T1000 (cell line): ENCODE measurements around the gene PACS1.

Experiments
- DNase-seq: peaks from one replicate; lab custom pipeline; 2025; ENCODE audit warnings: mixed read lengths; lab: John Stamatoyannopoulos, UW

PACS1 gene

GRCh38 chr11:66224226-66224855, 154.3 kb downstream of the PACS1 start:
- DNase-seq = no peak

- no peak for DNase-seq
Measured at GRCh38 chr11:66225066-66225465, 155.0 kb downstream of the PACS1 start.

- DNase-seq = no peak
Measured at GRCh38 chr11:66226101-66226500, 156.0 kb downstream of the PACS1 start.

- no peak for DNase-seq
Measured at GRCh38 chr11:66227700-66228099, 157.6 kb downstream of the PACS1 start.

GRCh38 chr11:66228521-66228920, 158.4 kb downstream of the PACS1 start:
- DNase-seq = no peak

- DNase-seq = no peak
Measured at GRCh38 chr11:66230156-66230555, 160.1 kb downstream of the PACS1 start.

- DNase-seq = no peak
Measured at GRCh38 chr11:66230978-66231377, 160.9 kb downstream of the PACS1 start.

GRCh38 chr11:66231561-66231960, 161.5 kb downstream of the PACS1 start:
- DNase-seq = no peak

- DNase-seq = no peak
Measured at GRCh38 chr11:66232769-66233168, 162.7 kb downstream of the PACS1 start.

GRCh38 chr11:66233301-66233700, 163.2 kb downstream of the PACS1 start:
- DNase-seq = no peak

- DNase-seq = no peak
Measured at GRCh38 chr11:66235141-66235540, 165.1 kb downstream of the PACS1 start.

- DNase-seq = no peak
Measured at GRCh38 chr11:66237867-66238266, 167.8 kb downstream of the PACS1 start.

- DNase-seq = no peak
Measured at GRCh38 chr11:66238786-66239413, 168.8 kb downstream of the PACS1 start.

GRCh38 chr11:66239511-66239910, 169.4 kb downstream of the PACS1 start:
- DNase-seq = no peak

GRCh38 chr11:66239998-66240780, 170.1 kb downstream of the PACS1 start:
- no peak for DNase-seq

- DNase-seq = no peak
Measured at GRCh38 chr11:66240781-66241136, 170.7 kb downstream of the PACS1 start.

GRCh38 chr11:66242095-66242765, 172.2 kb downstream of the PACS1 start:
- no peak for DNase-seq

- DNase-seq = no peak
Measured at GRCh38 chr11:66243782-66244535, 173.9 kb downstream of the PACS1 start.

- DNase-seq = no peak
Measured at GRCh38 chr11:66247295-66247694, 177.2 kb downstream of the PACS1 start.

GRCh38 chr11:66247801-66248200, 177.7 kb downstream of the PACS1 start:
- DNase-seq = no peak

GRCh38 chr11:66248903-66249302, 178.8 kb downstream of the PACS1 start:
- DNase-seq = no peak

- no peak for DNase-seq
Measured at GRCh38 chr11:66251809-66252208, 181.7 kb downstream of the PACS1 start.
